PC-3 (cell line): ENCODE data around the gene CACNG5. TPM values are rescaled to one million over a fixed set of nuclear protein-coding genes. Genes with fewer than 3 reads are reported as not detected.

Source experiments
- ATAC-seq: fragments of 200-7000 bp; cut with Tn5 transposase; 2 replicates; pipeline ENCODE4 v1.9.1; 2020; ENCODE audit warnings: mild to moderate bottlenecking, moderate library complexity
- BruUV-seq: library from RNA; stranded (reverse); fragments of 400-500 nt; replicated peaks from 2 replicates; lab custom pipeline; 2021; lab: Mats Ljungman, UMichigan
- CTCF ChIA-PET: fragments of 300-600 bp; sonication (Branson Sonifier 250); formaldehyde crosslinking; loops from one replicate; lab custom pipeline; 2022; ENCODE audit warnings: antibody characterized with exemption; lab: Charles Lee
- POLR2A ChIA-PET: fragments of 300-600 bp; sonication (Branson Sonifier 250); formaldehyde crosslinking; loops from one replicate; lab custom pipeline; 2022; ENCODE audit warnings: antibody characterized with exemption; ENCODE audit not compliant: unreplicated experiment; lab: Charles Lee
- DNase-seq: peaks from one replicate; pipeline ENCODE4 v3.0.0-alpha.2; 2015
- H2AFZ ChIP-seq: fragments of 300-600 bp; sonication (generic); 2 replicates; pipeline ENCODE4 v1.6.0; 2016; ENCODE audit warnings: antibody characterized with exemption, low read length
- H3F3A ChIP-seq: fragments of 300-600 bp; sonication (generic); one replicate; pipeline ENCODE4 v1.6.0; 2017; ENCODE audit warnings: antibody characterized with exemption, low read length, control low read depth, mild to moderate bottlenecking; ENCODE audit not compliant: unreplicated experiment
- H3K27ac ChIP-seq: fragments of 300-600 bp; sonication (generic); 2 replicates; pipeline ENCODE4 v1.5.1; 2016; ENCODE audit warnings: mild to moderate bottlenecking, low read length
- H3K27me3 ChIP-seq: fragments of 300-600 bp; sonication (generic); 2 replicates; pipeline ENCODE4 v1.6.1; 2016; ENCODE audit warnings: low read length, mixed read lengths
- H3K36me3 ChIP-seq: fragments of 300-600 bp; sonication (generic); 2 replicates; pipeline ENCODE4 v1.6.1; 2016; ENCODE audit warnings: low read depth, mixed run types, low read length, mixed read lengths
- H3K4me1 ChIP-seq: fragments of 300-600 bp; sonication (generic); 2 replicates; pipeline ENCODE4 v1.5.1; 2016; ENCODE audit warnings: low read length; ENCODE audit not compliant: insufficient read depth
- H3K4me2 ChIP-seq: fragments of 300-600 bp; sonication (generic); 2 replicates; pipeline ENCODE4 v1.6.0; 2016; ENCODE audit warnings: low read length
- H3K4me3 ChIP-seq: fragments of 300-600 bp; sonication (generic); 2 replicates; pipeline ENCODE4 v1.5.1; 2016; ENCODE audit warnings: mild to moderate bottlenecking, low read length, mixed read lengths
- H3K79me2 ChIP-seq: fragments of 300-600 bp; sonication (generic); 2 replicates; pipeline ENCODE4 v1.6.1; 2017; ENCODE audit warnings: low read length, mixed read lengths
- H3K9ac ChIP-seq: fragments of 300-600 bp; sonication (generic); 2 replicates; pipeline ENCODE4 v1.6.0; 2016; ENCODE audit warnings: mild to moderate bottlenecking, low read length
- H3K9me2 ChIP-seq: fragments of 300-600 bp; sonication (generic); replicated peaks from 2 replicates; pipeline ENCODE4 v1.6.1; 2016; ENCODE audit warnings: mixed run types, low read length, mixed read lengths
- H3K9me3 ChIP-seq: fragments of 300-600 bp; sonication (generic); 2 replicates; pipeline ENCODE4 v1.6.1; 2016; ENCODE audit warnings: low read length, mixed read lengths
- H4K20me1 ChIP-seq: fragments of 300-600 bp; sonication (generic); 2 replicates; pipeline ENCODE4 v1.6.1; 2016; ENCODE audit warnings: low read length, mixed read lengths
- CTCF ChIP-seq: fragments of 300-600 bp; sonication (generic); conservative IDR thresholded peaks from 2 replicates; pipeline ENCODE4 v1.5.1; 2017; ENCODE audit warnings: antibody characterized with exemption, low read depth, mild to moderate bottlenecking, low read length
- EZH2 ChIP-seq: fragments of 300-600 bp; sonication (generic); IDR thresholded peaks from one replicate; pipeline ENCODE4 v1.6.1; 2017; ENCODE audit warnings: antibody characterized with exemption, mild to moderate bottlenecking, low read length; ENCODE audit not compliant: unreplicated experiment
- EZH2phosphoT487 ChIP-seq: fragments of 300-600 bp; sonication (generic); IDR thresholded peaks from 2 replicates; pipeline ENCODE4 v1.6.1; 2018; ENCODE audit warnings: mild to moderate bottlenecking, antibody characterized with exemption, low read length, borderline replicate concordance
- intact Hi-C: fragments of 100-400 bp; cut with micrococcal nuclease; formaldehyde crosslinking; loops from 2 replicates; pipeline ENCODE4 v1.9.0; 2023
- total RNA-seq: library from RNA; depleted of rRNA; stranded (reverse); fragments of >200 nt; gene quantifications from 2 replicates; pipeline ENCODE4 v1.2.3, GENCODE V29; 2014

CACNG5 gene
- total RNA-seq, 1 experiment from 2014 or later, result not detected

GRCh38 chr17:66920950-66921349 lies 86.0 kb downstream of the CACNG5 start:
- DNase-seq (no peak), ATAC-seq (no peak)
- H2AFZ ChIP-seq, result no peak overlapping the region

GRCh38 chr17:66923886-66924285 lies 89.0 kb downstream of the CACNG5 start:
- H3K9me2 ChIP-seq, result no peaks in the 10 kb centered on the region
- ATAC-seq (no peak), DNase-seq (no peak)
- TF ChIP-seq CTCF (no peak), EZH2phosphoT487 (no peak), EZH2 (no peak)
- BruUV-seq, result no TSS peak
- ChIA-PET POLR2A (interaction anchor here (0.6 kb wide), 1 partner anchor 233 kb away, joined by 4 read pairs; no protein-coding TSS in a partner anchor), CTCF (no interaction called here)
- no peak overlapping the region for H3K4me2 ChIP-seq
- no peaks in the 10 kb centered on the region for H3K79me2 ChIP-seq
- no peak overlapping the region for H2AFZ ChIP-seq
- H3K9me3 ChIP-seq, result no peaks in the 10 kb centered on the region
- no peaks in the 10 kb centered on the region for H3K36me3 ChIP-seq
- no peaks in the 10 kb centered on the region for H3F3A ChIP-seq
- H3K27ac ChIP-seq, result no peak overlapping the region
- no peaks in the 10 kb centered on the region for H3K4me1 ChIP-seq
- H3K27me3 ChIP-seq, result peaks cover 15% of the 10 kb centered on the region; the same call in 1 of the 2 replicates
- no peak overlapping the region for H3K9ac ChIP-seq
- no peaks in the 10 kb centered on the region for H4K20me1 ChIP-seq
- no peak overlapping the region for H3K4me3 ChIP-seq
- intact Hi-C loops, result no loop called here

More at GRCh38 chr17:66920950-66921349, 86.0 kb downstream of the CACNG5 start:
- H3K4me3 ChIP-seq, result no peak overlapping the region
- intact Hi-C loops, result no loop called here
- TF ChIP-seq EZH2phosphoT487 (no peak), CTCF (no peak), EZH2 (no peak)
- H3K27me3 ChIP-seq, result no peaks in the 10 kb centered on the region; the same call in 1 of the 2 replicates
- no peaks in the 10 kb centered on the region for H4K20me1 ChIP-seq
- no peaks in the 10 kb centered on the region for H3K9me3 ChIP-seq
- no peak overlapping the region for H3K9ac ChIP-seq
- no peaks in the 10 kb centered on the region for H3K79me2 ChIP-seq
- no TSS peak for BruUV-seq
- H3K4me2 ChIP-seq, result no peak overlapping the region
- no peaks in the 10 kb centered on the region for H3K36me3 ChIP-seq
- H3F3A ChIP-seq, result no peaks in the 10 kb centered on the region
- POLR2A ChIA-PET, result interaction anchor here (0.6 kb wide), 1 partner anchor 367 kb away, joined by 3 read pairs; no protein-coding TSS in a partner anchor
- H3K4me1 ChIP-seq, result no peaks in the 10 kb centered on the region
- no peaks in the 10 kb centered on the region for H3K9me2 ChIP-seq
- H3K27ac ChIP-seq, result no peak overlapping the region
- CTCF ChIA-PET, result no interaction called here

GRCh38 chr17:66925811-66926500 lies 91.0 kb downstream of the CACNG5 start:
- H3F3A ChIP-seq, result no peaks in the 10 kb centered on the region
- POLR2A ChIA-PET, result no interaction called here
- H3K79me2 ChIP-seq, result no peaks in the 10 kb centered on the region
- H3K9ac ChIP-seq, result no peak overlapping the region
- CTCF ChIA-PET, result no interaction called here
- H3K4me1 ChIP-seq, result no peaks in the 10 kb centered on the region
- H3K27ac ChIP-seq, result no peak overlapping the region
- no peak overlapping the region for H3K4me3 ChIP-seq
- intact Hi-C loops, result no loop called here
- no peaks in the 10 kb centered on the region for H3K9me2 ChIP-seq
- peaks cover 15% of the 10 kb centered on the region; the same call in 1 of the 2 replicates for H3K27me3 ChIP-seq
- H2AFZ ChIP-seq, result no peak overlapping the region
- no peaks in the 10 kb centered on the region for H4K20me1 ChIP-seq
- TF ChIP-seq EZH2phosphoT487 (no peak), EZH2 (no peak), CTCF (no peak)
- DNase-seq (no peak), ATAC-seq (no peak)
- H3K9me3 ChIP-seq, result no peaks in the 10 kb centered on the region
- no TSS peak for BruUV-seq
- no peak overlapping the region for H3K4me2 ChIP-seq
- no peaks in the 10 kb centered on the region for H3K36me3 ChIP-seq
